ENCODE measurements around the gene EPHA10.

DNA sequence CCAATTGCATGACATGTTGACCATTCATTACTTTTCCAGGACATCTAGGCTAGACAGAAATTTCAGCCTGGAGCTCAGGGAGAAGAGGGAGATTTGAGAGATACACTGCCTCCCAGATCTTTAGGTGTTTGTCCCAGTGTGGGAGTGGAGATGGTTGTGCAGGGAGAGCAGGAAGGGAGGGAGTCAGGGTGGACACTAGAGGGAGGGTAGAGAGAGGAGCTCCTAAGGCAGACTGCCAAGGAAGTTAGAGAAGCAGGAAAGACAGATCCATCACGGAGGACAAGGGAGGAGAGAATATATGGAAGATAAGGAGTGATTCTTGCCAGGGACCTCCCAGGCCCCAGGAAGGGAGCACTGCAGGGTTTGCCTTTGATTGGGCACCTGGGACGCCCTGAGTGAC, 63.9 kb downstream of the EPHA10 start:
- TF ChIP-seq, protein P1, sequence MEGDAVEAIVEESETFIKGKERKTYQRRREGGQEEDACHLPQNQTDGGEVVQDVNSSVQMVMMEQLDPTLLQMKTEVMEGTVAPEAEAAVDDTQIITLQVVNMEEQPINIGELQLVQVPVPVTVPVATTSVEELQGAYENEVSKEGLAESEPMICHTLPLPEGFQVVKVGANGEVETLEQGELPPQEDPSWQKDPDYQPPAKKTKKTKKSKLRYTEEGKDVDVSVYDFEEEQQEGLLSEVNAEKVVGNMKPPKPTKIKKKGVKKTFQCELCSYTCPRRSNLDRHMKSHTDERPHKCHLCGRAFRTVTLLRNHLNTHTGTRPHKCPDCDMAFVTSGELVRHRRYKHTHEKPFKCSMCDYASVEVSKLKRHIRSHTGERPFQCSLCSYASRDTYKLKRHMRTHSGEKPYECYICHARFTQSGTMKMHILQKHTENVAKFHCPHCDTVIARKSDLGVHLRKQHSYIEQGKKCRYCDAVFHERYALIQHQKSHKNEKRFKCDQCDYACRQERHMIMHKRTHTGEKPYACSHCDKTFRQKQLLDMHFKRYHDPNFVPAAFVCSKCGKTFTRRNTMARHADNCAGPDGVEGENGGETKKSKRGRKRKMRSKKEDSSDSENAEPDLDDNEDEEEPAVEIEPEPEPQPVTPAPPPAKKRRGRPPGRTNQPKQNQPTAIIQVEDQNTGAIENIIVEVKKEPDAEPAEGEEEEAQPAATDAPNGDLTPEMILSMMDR (IDR thresholded peaks at IDR 0.05): no peak
- TF ChIP-seq POLR2A (IDR thresholded peaks at IDR 0.05): no peak

All from esophagus squamous epithelium (tissue), 4 donors.